ENCODE data around the gene SRSF7.

DNA sequence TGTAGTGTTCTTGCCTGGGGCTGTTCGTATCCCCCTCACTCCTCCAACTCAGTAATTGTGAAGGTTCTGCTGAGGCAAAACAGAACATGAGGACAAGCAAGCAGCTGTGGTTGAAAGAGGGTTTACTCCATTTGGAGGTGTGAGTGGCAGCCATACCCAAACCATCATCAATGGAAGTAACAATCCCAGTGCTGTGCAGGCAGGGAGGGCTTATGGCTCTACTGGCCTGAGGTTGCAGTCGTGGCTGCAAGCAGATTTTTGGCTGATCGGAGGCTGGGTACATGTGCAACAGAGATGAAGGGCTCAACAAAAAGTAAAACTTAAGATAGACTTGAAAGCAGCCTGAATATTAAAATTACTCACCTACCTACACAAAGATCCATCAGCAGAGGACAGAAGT lies 13.2 kb downstream of the SRSF7 start:
- TF ChIP-seq, protein P1, sequence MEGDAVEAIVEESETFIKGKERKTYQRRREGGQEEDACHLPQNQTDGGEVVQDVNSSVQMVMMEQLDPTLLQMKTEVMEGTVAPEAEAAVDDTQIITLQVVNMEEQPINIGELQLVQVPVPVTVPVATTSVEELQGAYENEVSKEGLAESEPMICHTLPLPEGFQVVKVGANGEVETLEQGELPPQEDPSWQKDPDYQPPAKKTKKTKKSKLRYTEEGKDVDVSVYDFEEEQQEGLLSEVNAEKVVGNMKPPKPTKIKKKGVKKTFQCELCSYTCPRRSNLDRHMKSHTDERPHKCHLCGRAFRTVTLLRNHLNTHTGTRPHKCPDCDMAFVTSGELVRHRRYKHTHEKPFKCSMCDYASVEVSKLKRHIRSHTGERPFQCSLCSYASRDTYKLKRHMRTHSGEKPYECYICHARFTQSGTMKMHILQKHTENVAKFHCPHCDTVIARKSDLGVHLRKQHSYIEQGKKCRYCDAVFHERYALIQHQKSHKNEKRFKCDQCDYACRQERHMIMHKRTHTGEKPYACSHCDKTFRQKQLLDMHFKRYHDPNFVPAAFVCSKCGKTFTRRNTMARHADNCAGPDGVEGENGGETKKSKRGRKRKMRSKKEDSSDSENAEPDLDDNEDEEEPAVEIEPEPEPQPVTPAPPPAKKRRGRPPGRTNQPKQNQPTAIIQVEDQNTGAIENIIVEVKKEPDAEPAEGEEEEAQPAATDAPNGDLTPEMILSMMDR (IDR thresholded peaks at IDR 0.05) = no peak
- no peak for TF ChIP-seq EZH2 (IDR thresholded peaks at IDR 0.05; ENCODE audit: borderline replicate concordance, insufficient read depth, low read depth, low read length, poor library complexity, severe bottlenecking)
